Osteocyte (in vitro differentiated cells): ENCODE data around the gene POC1A. TPM values are rescaled to one million over a fixed set of nuclear protein-coding genes. Genes with fewer than 3 reads are reported as not detected.

Experiments used
- DNase-seq: peaks from one replicate; pipeline ENCODE4 v3.0.0; 2021; ENCODE audit warnings: mixed read lengths; ENCODE audit not compliant: unreplicated experiment; ENCODE audit errors: extremely low spot score
- H3K27ac Mint-ChIP-seq: one replicate; pipeline ENCODE4 v1.8.0; 2021; ENCODE audit warnings: mild to moderate bottlenecking, mixed read lengths; ENCODE audit not compliant: unreplicated experiment
- H3K27me3 Mint-ChIP-seq: one replicate; pipeline ENCODE4 v1.8.0; 2021; ENCODE audit warnings: mixed read lengths; ENCODE audit not compliant: unreplicated experiment
- H3K36me3 Mint-ChIP-seq: one replicate; pipeline ENCODE4 v1.8.0; 2021; ENCODE audit warnings: mixed read lengths; ENCODE audit not compliant: unreplicated experiment
- H3K4me1 Mint-ChIP-seq: one replicate; pipeline ENCODE4 v1.8.0; 2021; ENCODE audit warnings: mixed read lengths; ENCODE audit not compliant: unreplicated experiment
- H3K4me3 Mint-ChIP-seq: one replicate; pipeline ENCODE4 v1.8.0; 2021; ENCODE audit warnings: mild to moderate bottlenecking, moderate library complexity, mixed read lengths; ENCODE audit not compliant: unreplicated experiment
- H3K9me3 Mint-ChIP-seq: one replicate; pipeline ENCODE4 v1.8.0; 2021; ENCODE audit warnings: mixed read lengths; ENCODE audit not compliant: unreplicated experiment
- CTCF ChIP-seq: fragments of 200-600 bp; sonication (generic); IDR thresholded peaks from 2 replicates; pipeline ENCODE4 v1.5.0; 2021; ENCODE audit warnings: antibody characterized with exemption, mild to moderate bottlenecking, moderate library complexity
- total RNA-seq: library from RNA; stranded (reverse); gene quantifications from 2 replicates; pipeline ENCODE4 v1.2.1, GENCODE V29; 2021

POC1A gene
- total RNA-seq, 1 donor from 2014 or later = 5.1 TPM

- Mint-ChIP-seq H3K9me3 (no peaks in the 10 kb centered on the region), H3K4me3 (no peak overlapping the region), H3K27me3 (no peaks in the 10 kb centered on the region), H3K27ac (no peak overlapping the region), H3K36me3 (no peaks in the 10 kb centered on the region), H3K4me1 (no peaks in the 10 kb centered on the region)
- TF ChIP-seq CTCF = no peak
- DNase-seq = no peak
These were observed 30.5 kb upstream of the POC1A start for GRCh38 chr3:52184690-52185089.

- H3K9me3 Mint-ChIP-seq = no peaks in the 10 kb centered on the region
- no peak for DNase-seq
- no peak for TF ChIP-seq CTCF
- H3K27me3 Mint-ChIP-seq = no peaks in the 10 kb centered on the region
- no peaks in the 10 kb centered on the region for H3K4me1 Mint-ChIP-seq
- no peaks in the 10 kb centered on the region for H3K36me3 Mint-ChIP-seq
- no peak overlapping the region for H3K27ac Mint-ChIP-seq
- H3K4me3 Mint-ChIP-seq = no peak overlapping the region
These were observed 29.7 kb upstream of the POC1A start for GRCh38 chr3:52183786-52184445.

- no peak for DNase-seq
- TF ChIP-seq CTCF = no peak
- no peaks in the 10 kb centered on the region for H3K27me3 Mint-ChIP-seq
- H3K36me3 Mint-ChIP-seq = no peaks in the 10 kb centered on the region
- H3K27ac Mint-ChIP-seq = no peak overlapping the region
- no peaks in the 10 kb centered on the region for H3K4me1 Mint-ChIP-seq
- H3K4me3 Mint-ChIP-seq = no peak overlapping the region
- no peaks in the 10 kb centered on the region for H3K9me3 Mint-ChIP-seq
These were observed 28.5 kb upstream of the POC1A start for GRCh38 chr3:52182691-52183090.

- Mint-ChIP-seq H3K4me3 (no peak overlapping the region), H3K9me3 (no peaks in the 10 kb centered on the region), H3K27me3 (no peaks in the 10 kb centered on the region), H3K36me3 (no peaks in the 10 kb centered on the region), H3K27ac (no peak overlapping the region), H3K4me1 (peaks cover 3% of the 10 kb centered on the region)
- DNase-seq = no peak
- no peak for TF ChIP-seq CTCF
These were observed 28.0 kb upstream of the POC1A start for GRCh38 chr3:52182196-52182595.

GRCh38 chr3:52181543-52181942 lies 27.3 kb upstream of the POC1A start:
- DNase-seq = no peak
- TF ChIP-seq CTCF = no peak
- no peaks in the 10 kb centered on the region for H3K9me3 Mint-ChIP-seq
- H3K4me3 Mint-ChIP-seq = no peak overlapping the region
- H3K4me1 Mint-ChIP-seq = peaks cover 9% of the 10 kb centered on the region
- no peak overlapping the region for H3K27ac Mint-ChIP-seq
- no peaks in the 10 kb centered on the region for H3K27me3 Mint-ChIP-seq
- H3K36me3 Mint-ChIP-seq = no peaks in the 10 kb centered on the region
